H1 (cell line): ENCODE results near the gene RNF187. TPM values are rescaled to one million over a fixed set of nuclear protein-coding genes. Genes with fewer than 3 reads are reported as not detected.

Experiments used
- CBX5 ChIP-seq: fragments of 300-800, 300-1000 bp; sonication (generic); IDR thresholded peaks from 2 replicates; pipeline ENCODE4 v1.7.1; 2016; ENCODE audit warnings: antibody characterized with exemption, low read length, low read depth
- CEBPB ChIP-seq: IDR thresholded peaks from 2 replicates; pipeline ENCODE4 v1.6.1; 2012; ENCODE audit warnings: low read depth, low read length
- CHD1 ChIP-seq: IDR thresholded peaks from 2 replicates; pipeline ENCODE4 v1.6.1; 2012; ENCODE audit warnings: low read depth, low read length, improper control_type of control experiment
- EGR1 ChIP-seq: IDR thresholded peaks from 2 replicates; pipeline ENCODE4 v1.6.1; 2011; ENCODE audit warnings: low read depth, low read length, borderline replicate concordance
- EP300 ChIP-seq, 2 experiments: IDR thresholded peaks; 1 replicate in 1 of 2; 2 replicates in 1 of 2; pipeline ENCODE4 v1.6.1; 2011 to 2012; ENCODE audit warnings: low read depth in 2 of 2, low read length in 2 of 2, mild to moderate bottlenecking in 2 of 2, borderline replicate concordance in 1 of 2, inconsistent platforms in 1 of 2, moderate library complexity in 1 of 2
- JUND ChIP-seq: IDR thresholded peaks from 2 replicates; pipeline ENCODE4 v1.6.1; 2011; ENCODE audit warnings: mild to moderate bottlenecking, improper control_type of control experiment, low read length
- NRF1 ChIP-seq: IDR thresholded peaks from 2 replicates; pipeline ENCODE4 v1.6.1; 2011; ENCODE audit warnings: mild to moderate bottlenecking, low read depth, low read length, improper control_type of control experiment
- POLR2A ChIP-seq, 2 experiments: IDR thresholded peaks; 1 replicate in 1 of 2; 2 replicates in 1 of 2; pipeline ENCODE4 v1.6.1; 2011; ENCODE audit warnings: low read depth in 2 of 2, low read length in 2 of 2, mild to moderate bottlenecking in 2 of 2; ENCODE audit errors: control extremely low read depth in 1 of 2
- POU5F1 ChIP-seq: IDR thresholded peaks from 2 replicates; pipeline ENCODE4 v1.6.1; 2011; ENCODE audit warnings: low read depth, mild to moderate bottlenecking, low read length, moderate library complexity
- RNF2 ChIP-seq: fragments of 200-900, 300-1000 bp; sonication (generic); IDR thresholded peaks from 2 replicates; pipeline ENCODE4 v1.7.1; 2016; ENCODE audit warnings: borderline replicate concordance, low read depth, mild to moderate bottlenecking, antibody characterized with exemption, low read length; ENCODE audit not compliant: poor library complexity, severe bottlenecking; ENCODE audit errors: missing control alignments
- SIN3A ChIP-seq, 2 experiments: IDR thresholded peaks in 1 of 2; conservative IDR thresholded peaks in 1 of 2; 2 replicates each; pipeline ENCODE4 v1.6.1; 2011 to 2012; ENCODE audit warnings: low read length in 2 of 2, improper control_type of control experiment in 1 of 2, low read depth in 1 of 2, mild to moderate bottlenecking in 1 of 2
- SIX5 ChIP-seq: IDR thresholded peaks from 2 replicates; pipeline ENCODE4 v1.6.1; 2011; ENCODE audit warnings: mild to moderate bottlenecking, low read depth, low read length
- SP1 ChIP-seq: IDR thresholded peaks from 2 replicates; pipeline ENCODE4 v1.6.1; 2011; ENCODE audit warnings: low read depth, low read length
- SP2 ChIP-seq: IDR thresholded peaks from 2 replicates; pipeline ENCODE4 v1.6.1; 2012; ENCODE audit warnings: mild to moderate bottlenecking, low read length, inconsistent platforms
- TAF7 ChIP-seq: optimal IDR thresholded peaks from 2 replicates; pipeline ENCODE3; 2011; ENCODE audit warnings: low read depth, mild to moderate bottlenecking, inconsistent platforms, low read length, moderate library complexity, borderline replicate concordance
- TBP ChIP-seq: IDR thresholded peaks from 2 replicates; pipeline ENCODE4 v1.6.1; 2011; ENCODE audit warnings: low read depth, low read length, improper control_type of control experiment
- TCF12 ChIP-seq: IDR thresholded peaks from 2 replicates; pipeline ENCODE4 v1.6.1; 2011; ENCODE audit warnings: low read depth, mild to moderate bottlenecking, low read length
- polyA plus RNA-seq, 7 experiments: library from polyadenylated mRNA; depleted of rRNA in 3 of 7; stranded (reverse) in 5 of 7; unstranded in 2 of 7; fragments of >200 nt in 5 of 7; fragments of 200-250 nt in 2 of 7; gene quantifications; 1 replicate in 5 of 7; 2 replicates in 1 of 7; 4 replicates in 1 of 7; pipeline versions ENCODE4 v1.2.1 to v1.2.3, GENCODE V29; 2011 to 2013; ENCODE audit warnings: missing spikeins in 2 of 7, mixed read lengths in 2 of 7
- total RNA-seq: library from RNA; stranded (reverse); fragmentation: NEBNext Ultra II Directional; extraction: Animal tissue kit (Norgen Biotek cat#: 25700); gene quantifications from 2 replicates; pipeline ENCODE4 v1.2.1, GENCODE V29; 2021
- TF ChIP-seq, protein P1 (sequence below), 3 experiments: IDR thresholded peaks; 1 replicate in 2 of 3; 2 replicates in 1 of 3; pipeline versions ENCODE4 v1.5.1 to v1.6.1; 2011; ENCODE audit warnings: low read length in 3 of 3, mild to moderate bottlenecking in 3 of 3, inconsistent platforms in 2 of 3, low read depth in 1 of 3, moderate library complexity in 1 of 3; ENCODE audit not compliant: insufficient read depth in 1 of 3; ENCODE audit errors: control extremely low read depth in 1 of 3
- TF ChIP-seq, protein P2 (sequence below): IDR thresholded peaks from 2 replicates; pipeline ENCODE4 v1.6.1; 2012; ENCODE audit warnings: inconsistent platforms
- TF ChIP-seq, protein P3 (sequence below): IDR thresholded peaks from 2 replicates; pipeline ENCODE4 v1.6.1; 2011; ENCODE audit warnings: low read depth, mild to moderate bottlenecking, low read length; ENCODE audit not compliant: insufficient read depth

Gene RNF187
- total and polyA plus RNA-seq, 2 of the 8 experiments (the other 6 are each of a cell fraction or from before 2014, with no cell fraction given): 47.0 to 113 TPM

DNA sequence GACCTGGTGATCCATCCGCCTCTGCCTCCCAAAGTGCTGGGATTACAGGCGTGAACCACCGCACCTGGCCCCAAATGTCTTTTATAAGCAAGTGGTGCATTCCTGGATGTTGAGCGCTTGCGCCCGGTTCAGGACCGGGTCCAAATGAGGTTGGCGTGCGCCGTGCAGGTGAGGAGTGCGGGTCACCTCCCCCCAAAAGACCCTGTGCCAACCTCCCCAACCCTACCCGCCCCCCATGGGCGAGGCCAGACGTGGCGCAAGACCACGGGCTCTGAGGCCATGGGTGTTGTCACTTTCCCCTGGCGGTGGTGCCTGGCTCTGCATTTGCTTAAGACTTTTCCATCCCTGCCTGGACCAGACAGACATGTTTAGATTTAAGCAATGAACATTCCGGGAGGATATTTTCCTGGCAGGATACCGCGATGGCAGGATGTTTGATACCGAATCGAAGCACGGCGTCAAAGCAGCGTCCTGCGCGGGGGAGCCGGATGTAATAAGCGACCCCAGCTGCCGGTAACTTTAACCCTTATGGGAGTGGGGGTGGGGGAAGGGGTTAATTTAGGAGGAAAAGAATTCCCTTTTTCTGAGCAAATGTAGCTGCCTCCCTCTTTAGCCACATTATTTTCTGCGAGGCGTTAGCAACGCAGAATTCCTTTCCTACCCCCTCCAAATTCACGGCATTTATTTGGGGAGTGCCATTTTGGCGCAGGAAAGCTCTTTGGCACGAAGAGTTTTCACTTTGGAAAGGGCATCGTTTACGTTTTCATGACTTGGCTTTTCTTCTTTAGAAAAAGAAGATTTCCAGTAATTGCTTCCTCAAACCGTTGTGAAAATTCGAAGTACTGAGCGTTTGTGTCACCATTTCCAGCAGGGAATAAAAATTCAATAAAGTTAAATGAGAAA lies 27.8 kb upstream of the RNF187 start (continued):
- TF ChIP-seq EGR1: no peak
- TF ChIP-seq, protein P1, sequence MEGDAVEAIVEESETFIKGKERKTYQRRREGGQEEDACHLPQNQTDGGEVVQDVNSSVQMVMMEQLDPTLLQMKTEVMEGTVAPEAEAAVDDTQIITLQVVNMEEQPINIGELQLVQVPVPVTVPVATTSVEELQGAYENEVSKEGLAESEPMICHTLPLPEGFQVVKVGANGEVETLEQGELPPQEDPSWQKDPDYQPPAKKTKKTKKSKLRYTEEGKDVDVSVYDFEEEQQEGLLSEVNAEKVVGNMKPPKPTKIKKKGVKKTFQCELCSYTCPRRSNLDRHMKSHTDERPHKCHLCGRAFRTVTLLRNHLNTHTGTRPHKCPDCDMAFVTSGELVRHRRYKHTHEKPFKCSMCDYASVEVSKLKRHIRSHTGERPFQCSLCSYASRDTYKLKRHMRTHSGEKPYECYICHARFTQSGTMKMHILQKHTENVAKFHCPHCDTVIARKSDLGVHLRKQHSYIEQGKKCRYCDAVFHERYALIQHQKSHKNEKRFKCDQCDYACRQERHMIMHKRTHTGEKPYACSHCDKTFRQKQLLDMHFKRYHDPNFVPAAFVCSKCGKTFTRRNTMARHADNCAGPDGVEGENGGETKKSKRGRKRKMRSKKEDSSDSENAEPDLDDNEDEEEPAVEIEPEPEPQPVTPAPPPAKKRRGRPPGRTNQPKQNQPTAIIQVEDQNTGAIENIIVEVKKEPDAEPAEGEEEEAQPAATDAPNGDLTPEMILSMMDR (IDR thresholded peaks at IDR 0.05; ENCODE audit: control extremely low read depth in 1 of 3, insufficient read depth in 1 of 3, low read depth in 1 of 3, low read length in 3 of 3): peak; percentile 58 to 82 (median 80)
- TF ChIP-seq JUND: no peak
- no peak for TF ChIP-seq TBP
- TF ChIP-seq POLR2A (IDR thresholded peaks at IDR 0.05; ENCODE audit: control extremely low read depth in 1 of 2, low read depth in 2 of 2, low read length in 2 of 2): peak in 1 of 2 experiments; percentile 51; a peak in 2 of 3 replicates
- 0 out of 2 replicates have a peak, but pooled peaks have one; percentile 4 for TF ChIP-seq POU5F1
- no peak for TF ChIP-seq NRF1
- TF ChIP-seq, protein P2, sequence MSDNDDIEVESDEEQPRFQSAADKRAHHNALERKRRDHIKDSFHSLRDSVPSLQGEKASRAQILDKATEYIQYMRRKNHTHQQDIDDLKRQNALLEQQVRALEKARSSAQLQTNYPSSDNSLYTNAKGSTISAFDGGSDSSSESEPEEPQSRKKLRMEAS: peak; percentile 48; the same call in 1 of the 2 replicates
- TF ChIP-seq CEBPB: peak; percentile 82
- 0 out of 2 replicates have a peak, but pooled peaks have one; percentile 9 for TF ChIP-seq TCF12
- no peak for TF ChIP-seq SIX5
- no peak for TF ChIP-seq SP1
- TF ChIP-seq EP300 (IDR thresholded peaks at IDR 0.05; ENCODE audit: borderline replicate concordance in 1 of 2, low read depth in 2 of 2, low read length in 2 of 2): no peak
- no peak for TF ChIP-seq TAF7
- TF ChIP-seq CHD1: no peak
- TF ChIP-seq CBX5: no peak
- peak in 1 of 2 experiments; percentile 81; a peak in 2 of 4 replicates for TF ChIP-seq SIN3A (conservative IDR thresholded peaks at IDR 0.05 in 1 of 2, IDR thresholded peaks at IDR 0.05 in 1 of 2; ENCODE audit: low read depth in 1 of 2, low read length in 2 of 2)
- TF ChIP-seq SP2: no peak
- no peak for TF ChIP-seq RNF2
- TF ChIP-seq, protein P3, sequence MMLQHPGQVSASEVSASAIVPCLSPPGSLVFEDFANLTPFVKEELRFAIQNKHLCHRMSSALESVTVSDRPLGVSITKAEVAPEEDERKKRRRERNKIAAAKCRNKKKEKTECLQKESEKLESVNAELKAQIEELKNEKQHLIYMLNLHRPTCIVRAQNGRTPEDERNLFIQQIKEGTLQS: no peak
